NCI-H1694 treated with DMSO at 0.1 percent for 48 hours (cell line): Measurements from ENCODE around the gene TGFBR3L.
"Not testable (repeated sequence)": the region's sequence is repeated elsewhere in the genome, so short reads cannot be mapped to it uniquely, and the experiment has no call there.

ENCODE experiments used
- DNase-seq: peaks from one replicate; lab custom pipeline; 2025; lab: John Stamatoyannopoulos, UW

TGFBR3L gene

DNA sequence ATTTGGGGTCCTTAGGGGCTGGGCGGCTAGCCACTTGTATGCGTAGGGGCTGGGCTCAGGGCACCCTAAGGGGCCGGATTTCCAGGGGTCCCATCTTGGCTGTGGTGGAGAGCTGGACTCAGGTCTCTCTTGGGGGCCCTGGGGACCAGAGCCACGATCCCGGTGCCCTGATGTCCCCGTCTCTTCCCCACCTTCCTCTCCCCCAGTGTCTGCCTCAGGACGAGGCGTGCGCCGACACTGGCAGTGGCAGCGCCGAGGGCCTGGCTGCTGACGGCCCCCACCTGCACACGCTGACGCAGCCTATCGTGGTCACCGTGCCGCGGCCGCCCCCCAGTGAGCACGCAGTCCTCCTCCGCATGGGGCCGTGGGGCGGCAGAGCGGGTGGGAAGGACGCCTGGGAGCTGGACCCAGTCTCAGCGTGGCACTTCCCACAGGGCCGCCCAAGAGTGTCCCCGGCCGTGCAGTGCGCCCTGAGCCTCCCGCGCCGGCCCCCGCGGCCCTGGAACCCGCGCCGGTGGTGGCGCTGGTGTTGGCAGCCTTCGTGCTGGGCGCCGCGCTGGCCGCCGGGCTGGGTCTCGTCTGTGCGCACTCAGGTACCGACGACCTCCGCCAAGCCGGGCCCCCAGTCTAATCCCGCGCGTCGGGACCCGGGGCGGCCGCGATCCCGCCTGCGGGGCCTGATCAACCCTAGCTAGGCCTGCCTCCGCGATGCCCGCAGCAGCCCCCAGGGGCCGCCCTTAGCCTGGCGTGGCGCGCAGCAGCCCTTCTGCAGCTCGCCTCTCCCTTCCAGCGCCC, 2.8 kb downstream of the TGFBR3L start:
- DNase-seq: peak; percentile 40

DNA sequence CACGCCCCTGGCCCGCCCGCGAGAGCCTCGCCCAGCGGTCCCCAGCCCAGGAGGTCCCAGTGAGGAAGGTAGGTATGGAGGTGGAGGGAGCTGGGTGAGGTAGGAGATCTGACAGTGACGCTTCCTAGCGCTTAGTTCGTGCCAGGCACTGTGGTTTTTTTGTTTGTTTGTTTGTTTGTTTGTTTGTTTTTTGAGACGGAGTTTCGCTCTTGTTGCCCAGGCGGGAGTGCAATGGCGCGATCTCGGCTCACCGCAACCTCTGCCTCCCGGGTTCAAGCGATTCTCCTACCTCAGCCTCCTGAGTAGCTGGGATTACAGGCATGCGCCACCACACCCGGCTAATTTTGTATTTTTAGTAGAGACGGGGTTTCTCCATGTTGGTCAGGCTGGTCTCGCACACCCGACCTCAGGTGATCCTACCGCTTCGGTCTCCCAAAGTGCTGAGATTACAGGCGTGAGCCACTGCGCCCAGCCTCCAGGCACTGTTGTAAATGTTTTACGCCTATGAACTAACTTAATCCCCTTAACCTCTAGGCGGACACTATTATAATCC, 3.5 kb downstream of the TGFBR3L start:
- DNase-seq: not testable (repeated sequence)

DNA sequence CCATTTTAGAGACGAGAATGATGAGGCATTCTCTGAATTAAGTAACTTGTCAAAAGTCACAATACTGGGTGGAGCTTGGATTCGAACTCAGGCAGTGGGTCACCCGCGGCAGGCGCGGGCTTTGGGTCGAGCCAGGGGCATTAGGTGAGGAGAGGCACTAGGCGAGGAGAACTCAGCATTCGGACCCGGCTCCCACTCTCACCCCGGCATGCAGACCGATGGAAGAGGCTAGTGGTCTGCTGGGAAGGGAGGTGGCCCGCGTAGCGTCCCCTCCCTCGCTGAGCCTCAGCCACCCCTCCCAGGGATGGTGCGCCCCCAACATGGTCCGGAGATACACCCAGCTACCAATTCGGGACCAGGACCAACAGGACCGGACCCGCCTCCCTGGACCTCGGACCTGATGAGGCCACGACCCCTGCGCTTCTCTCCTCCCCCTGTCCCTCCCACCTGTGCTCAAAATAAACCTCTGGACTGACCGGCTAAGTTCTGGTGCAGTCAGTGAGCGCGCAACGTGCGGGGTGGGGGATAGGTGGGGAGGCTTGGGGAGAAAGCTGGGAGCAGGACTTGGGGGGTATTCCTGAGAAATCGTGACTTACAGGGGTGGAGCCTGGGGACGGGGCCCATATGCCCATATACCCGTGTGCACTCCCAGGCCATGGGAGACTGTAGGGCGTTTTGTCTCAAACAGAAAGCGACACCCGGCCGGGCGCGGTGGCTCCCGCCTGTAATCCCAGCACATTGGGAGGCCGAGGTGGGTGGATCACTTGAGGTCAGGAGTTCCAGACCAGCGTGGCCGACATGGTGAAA, 4.2 kb downstream of the TGFBR3L start:
- DNase-seq: no peak

DNA sequence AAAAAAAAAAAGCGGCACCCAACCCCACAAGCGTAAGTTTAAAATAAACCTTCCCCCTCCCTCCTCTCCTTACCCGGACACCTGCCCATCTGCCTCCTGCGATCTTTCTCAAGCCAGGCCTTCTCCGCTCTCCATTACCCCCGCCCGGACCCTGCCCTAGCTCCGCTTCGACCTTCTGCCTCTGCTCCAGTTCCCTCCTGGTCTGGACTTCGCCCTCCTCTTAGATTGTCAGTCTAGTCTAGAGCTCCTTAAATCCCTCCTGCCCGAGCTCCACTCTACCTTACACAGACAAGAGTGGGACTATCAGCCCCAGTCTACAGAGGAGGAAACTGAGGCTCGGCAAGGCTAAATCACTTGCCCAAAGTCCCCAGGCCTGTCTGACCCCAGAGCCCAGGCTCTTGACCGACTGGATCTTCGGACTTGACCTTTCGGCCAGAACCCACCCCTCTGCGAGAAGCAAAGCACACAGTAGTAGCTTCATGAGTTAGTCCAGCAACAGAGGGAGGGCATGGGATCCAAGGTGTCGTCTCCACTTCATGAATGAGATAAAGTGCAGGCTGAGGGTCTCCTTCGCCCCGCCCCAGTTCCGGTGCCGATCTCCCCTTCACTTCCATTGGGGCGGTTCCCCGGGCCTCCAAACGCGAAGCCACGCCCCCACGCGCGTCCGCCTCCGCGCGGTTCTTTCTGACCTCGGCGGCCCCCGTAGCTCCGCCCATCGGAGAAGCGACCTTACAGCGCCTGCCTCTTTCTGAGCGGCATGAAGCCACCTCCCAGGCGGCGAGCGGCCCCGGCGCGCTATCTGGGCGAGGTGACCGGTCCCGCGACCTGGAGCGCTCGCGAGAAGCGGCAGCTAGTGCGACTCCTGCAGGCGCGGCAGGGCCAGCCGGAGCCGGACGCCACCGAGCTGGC, 5.2 kb downstream of the TGFBR3L start, which contains the start of gene SNAPC2:
SNAPC2 (plus strand) TSS at position 729 of the 909 bp plus-strand sequence; CDS start at position 758, 29 bp downstream.
- DNase-seq: peak; percentile 80

DNA sequence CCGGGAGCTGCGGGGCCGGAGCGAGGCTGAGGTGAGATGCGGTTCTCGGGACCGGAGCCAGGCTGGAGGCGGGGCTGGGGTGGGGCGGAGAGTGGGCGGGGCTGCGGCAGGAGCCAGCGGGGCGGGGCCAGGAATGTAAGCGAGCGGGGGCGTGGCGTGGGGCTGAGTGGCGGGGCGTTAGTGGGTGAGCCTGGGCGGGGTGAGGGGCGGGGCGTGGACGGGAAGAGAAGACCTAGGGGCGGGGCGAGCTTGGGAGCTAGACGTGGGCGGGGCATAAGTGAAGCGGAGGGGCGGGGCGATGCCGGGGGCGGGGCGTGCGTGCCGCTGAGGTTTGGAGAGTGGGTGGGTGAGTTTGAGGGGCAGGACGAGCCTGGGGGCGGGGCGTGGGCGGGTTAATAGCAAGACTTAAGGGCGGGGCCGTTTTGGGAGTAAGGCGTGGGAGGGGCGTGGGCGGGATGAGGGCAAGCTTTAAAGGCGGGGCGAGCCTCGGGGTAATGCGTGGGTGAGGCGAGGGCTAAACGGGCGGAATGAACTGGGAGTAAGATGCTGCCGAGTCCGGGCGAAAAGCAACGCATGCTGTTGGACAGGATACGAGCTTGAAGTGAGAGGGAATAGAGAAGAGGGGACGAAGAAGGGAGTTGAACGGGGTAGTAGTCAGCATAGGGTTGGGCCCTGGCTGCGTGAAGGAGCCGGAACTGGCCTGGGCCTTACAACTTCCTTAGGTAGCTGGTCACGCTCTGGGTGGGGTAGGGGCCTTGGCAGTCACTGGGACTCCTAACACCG, 6.1 kb downstream of the TGFBR3L start:
- peak; percentile 82 for DNase-seq

DNA sequence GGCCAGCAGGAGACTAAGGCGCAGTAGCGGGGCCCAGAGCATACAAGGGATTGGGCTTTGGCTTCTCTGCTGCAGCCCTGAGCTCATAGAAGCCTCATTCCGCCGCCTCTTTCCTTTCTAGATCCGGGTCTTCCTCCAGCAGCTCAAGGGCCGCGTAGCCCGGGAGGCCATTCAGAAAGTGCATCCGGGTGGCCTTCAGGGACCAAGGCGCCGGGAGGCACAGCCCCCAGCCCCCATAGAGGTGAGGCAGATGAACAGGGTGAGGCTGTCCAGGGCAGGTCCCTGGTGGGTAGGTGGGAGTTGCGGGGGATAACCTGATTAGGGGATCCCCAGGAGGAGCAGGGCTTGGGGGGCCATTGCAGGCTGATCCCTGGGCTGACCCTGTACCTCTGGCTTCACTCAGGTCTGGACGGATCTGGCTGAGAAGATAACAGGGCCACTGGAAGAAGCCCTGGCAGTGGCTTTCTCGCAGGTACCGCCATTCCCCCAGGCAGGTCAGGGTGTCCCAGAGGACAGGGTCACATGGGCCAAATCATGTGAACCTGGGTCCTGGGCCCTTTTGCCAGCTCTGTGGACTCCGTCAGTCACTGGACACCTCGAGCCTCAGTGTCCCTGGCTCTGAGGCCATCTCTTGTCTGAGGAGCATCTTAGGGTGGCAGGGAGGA, 6.8 kb downstream of the TGFBR3L start:
- DNase-seq: no peak

DNA sequence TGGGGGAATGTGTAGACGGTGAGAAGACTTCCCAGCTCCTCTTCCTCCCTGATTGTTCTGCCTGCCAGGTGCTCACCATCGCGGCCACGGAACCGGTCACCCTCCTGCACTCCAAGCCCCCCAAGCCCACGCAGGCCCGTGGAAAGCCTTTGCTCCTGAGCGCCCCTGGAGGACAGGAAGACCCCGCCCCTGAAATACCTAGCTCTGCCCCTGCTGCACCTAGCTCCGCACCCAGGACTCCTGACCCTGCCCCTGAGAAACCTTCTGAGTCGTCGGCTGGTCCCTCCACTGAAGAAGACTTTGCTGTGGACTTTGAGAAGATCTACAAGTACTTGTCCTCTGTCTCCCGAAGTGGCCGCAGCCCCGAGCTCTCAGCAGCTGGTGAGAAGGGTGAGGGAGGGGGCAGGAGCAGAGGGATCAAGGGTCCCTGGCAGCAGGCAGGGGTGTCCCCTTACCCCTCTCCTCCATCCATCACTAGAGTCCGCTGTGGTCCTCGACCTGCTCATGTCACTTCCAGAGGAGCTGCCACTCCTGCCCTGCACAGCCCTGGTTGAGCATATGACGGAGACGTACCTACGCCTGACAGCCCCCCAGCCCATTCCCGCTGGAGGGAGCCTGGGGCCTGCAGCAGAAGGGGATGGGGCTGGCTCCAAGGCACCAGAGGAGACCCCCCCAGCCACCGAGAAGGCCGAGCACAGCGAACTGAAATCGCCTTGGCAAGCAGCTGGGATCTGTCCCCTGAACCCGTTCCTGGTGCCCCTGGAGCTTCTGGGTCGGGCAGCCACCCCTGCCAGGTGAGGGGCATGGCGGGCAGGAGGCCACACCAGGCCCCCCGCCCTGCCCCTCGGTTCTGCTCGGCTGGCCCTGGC, 7.6 kb downstream of the TGFBR3L start:
- no peak for DNase-seq

DNA sequence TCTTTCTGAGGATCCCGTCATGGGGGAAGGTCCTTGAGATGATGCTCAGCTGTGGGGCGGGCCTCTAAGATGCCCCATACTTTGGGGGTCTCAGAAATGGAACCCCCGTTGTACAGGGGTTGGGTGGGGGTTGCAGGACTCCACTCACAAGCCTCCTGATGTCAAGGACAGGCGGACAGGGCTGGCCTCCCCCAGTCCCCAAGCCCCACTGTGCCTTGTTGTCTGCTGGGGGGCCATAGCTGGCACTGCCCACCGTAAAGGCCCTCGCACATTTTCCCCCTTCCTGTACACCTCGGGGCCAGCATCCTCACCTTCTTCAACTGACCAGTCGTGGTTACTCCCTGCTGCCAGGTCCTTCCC, 8.2 kb downstream of the TGFBR3L start:
- DNase-seq: no peak

DNA sequence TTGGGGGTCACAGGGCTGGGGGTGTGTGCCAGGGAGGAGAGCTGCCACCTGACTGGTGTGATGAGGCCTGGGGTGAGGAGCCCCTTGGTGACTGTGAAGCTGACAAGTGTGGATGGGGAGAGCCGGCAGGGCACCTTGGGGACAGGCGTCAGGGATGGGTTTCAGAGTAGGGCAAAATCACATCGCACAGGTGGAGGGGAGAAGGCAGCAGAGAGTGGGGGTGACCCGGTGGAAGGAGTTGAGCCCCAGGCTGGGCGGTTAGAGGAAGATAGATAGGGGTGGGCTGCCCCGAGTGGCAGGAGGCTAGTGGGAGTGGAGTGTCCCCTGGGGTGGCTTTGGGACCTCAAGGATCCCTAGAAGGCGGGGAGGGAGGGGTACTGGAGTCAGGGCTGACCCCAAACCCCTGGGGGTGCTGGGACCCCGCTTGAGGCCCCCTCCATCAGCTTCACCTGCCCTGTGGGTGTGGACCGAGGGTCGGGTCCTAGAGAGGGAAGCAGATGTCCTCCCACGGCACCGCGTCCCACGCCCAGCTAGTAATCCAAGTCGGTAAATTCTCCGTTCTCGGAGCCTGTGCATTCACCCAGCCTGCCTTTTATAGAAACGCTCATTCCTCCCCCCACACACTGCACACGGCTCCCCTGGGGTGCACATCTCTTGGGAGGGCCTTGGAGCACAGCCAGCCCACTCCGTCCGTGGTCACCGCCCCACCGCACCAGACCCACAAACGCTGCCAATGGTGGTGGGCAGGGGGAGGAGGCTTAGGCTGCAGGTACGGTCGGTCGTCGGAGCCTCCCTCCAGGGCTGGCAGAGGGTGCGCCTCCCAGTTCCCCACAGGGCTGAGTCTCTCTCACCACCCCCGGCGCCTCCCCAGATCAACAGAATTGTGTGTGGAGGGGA, 8.9 kb downstream of the TGFBR3L start:
- DNase-seq: no peak

DNA sequence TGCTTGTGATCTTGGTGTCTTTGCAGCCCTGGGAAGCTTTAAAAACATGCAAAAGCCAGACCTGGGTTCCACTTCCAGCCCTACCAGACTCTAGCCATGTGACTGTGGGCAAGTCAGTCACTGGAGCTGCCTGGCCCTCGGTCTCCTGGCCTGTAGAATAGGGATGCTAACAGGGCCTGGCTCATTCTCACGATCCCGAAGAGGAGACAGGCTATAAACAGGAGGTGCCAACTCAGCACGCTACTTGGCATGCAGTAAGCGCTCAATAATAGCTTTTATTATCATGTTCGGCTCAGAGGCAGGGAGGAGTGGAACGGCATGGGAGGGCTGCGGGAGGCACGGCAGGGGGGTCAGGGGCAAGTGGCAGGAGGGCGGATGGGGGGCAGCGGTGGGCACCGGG, 9.6 kb downstream of the TGFBR3L start:
- DNase-seq: no peak

DNA sequence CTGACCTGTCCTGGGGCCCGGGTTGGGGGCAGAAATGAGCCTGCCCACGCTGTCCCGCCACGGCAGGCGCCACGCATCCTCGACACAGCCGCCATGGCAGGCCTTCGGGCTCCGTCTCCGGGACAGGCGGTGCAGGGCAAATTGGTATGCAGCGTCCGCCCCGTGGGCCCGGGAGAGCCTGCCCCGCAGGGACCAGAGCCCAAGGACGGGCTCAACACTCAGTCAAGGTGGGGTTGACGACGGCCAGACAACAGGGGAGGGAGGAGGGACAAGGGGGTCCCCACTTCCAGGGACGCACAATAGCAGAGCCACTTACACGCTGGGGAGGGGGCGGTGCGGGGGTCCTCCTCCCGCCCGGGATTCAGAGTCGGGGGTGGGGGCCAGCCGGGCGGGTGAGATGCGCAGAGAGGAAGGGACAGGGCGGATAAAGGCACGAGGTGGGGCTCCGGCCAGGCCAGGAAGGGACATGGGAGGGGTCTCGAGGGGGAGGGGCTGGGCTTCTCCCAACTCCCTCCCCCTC, 10.1 kb downstream of the TGFBR3L start:
- no peak for DNase-seq

DNA sequence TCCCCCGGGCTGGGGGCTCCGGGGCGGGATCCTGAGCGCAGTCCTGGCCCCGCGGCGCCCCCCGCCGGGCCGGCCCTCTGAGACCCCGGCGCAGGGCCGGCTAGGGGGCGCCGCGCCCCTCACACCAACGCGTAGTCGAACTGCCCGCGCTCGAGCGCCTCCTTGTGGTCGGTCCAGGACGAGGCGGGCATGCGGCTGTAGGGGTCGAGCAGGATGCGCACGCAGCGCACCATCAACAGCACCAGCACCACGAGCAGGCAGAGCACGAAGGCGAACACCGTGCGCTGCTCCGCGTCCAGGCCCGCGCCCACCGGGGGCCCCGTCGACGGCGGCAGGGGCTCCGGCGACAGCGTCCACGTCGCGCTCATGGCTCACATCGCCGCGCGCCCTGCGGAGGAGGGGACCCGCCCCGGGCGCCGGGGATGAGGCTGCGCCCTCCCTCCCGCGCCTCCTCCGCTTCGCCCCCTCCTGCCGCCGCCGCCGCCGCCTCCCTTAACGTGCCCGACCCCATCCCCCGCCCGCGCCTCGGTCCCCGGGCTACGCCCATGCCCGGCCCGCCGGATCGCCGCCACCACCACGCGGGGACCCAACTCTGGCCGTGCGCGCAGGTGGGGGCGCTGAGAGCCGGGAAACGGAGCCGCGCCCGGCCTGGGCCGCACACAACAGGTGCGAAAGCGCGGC, 10.7 kb downstream of the TGFBR3L start:
- DNase-seq: peak; percentile 51

DNA sequence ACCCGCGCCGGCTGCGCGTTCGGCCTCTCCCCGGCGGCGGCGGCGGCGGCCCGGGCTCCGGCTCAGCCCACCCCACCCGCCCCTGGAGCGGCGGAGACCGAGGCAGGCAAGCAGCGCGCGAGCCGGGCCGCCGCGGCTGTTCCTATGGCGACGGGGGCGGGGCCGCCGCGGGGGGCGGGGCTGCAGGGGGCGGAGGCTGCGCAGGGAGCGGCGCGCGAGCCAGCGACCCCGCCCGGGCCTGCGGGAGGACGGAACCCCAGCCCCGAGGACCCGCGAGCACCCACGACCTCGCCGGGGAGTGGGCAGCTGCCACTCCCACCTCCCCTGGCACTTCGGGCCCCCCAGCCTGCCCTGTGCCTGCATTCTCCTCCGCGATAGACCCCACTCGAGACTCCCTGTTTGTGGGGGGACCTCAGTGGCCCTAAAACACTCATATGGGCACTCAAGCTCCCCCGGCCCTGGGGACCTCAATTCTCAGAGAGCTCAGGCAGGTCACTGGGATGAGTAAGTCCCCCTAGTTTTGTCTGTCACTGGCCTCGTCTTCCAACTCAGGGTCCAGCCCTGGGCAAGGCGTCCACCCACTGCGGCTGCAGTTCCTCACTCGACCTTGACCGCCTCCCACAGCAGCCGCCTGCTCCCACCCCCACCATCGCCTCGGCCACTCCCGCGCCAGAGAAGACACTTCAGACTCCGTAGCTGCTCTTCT, 11.5 kb downstream of the TGFBR3L start, which contains the start of gene CTXN1:
CTXN1 (minus strand) TSS at position 115 of the 706 bp plus-strand sequence. CDS start 597 bp downstream, outside the sequence.
- no peak for DNase-seq

DNA sequence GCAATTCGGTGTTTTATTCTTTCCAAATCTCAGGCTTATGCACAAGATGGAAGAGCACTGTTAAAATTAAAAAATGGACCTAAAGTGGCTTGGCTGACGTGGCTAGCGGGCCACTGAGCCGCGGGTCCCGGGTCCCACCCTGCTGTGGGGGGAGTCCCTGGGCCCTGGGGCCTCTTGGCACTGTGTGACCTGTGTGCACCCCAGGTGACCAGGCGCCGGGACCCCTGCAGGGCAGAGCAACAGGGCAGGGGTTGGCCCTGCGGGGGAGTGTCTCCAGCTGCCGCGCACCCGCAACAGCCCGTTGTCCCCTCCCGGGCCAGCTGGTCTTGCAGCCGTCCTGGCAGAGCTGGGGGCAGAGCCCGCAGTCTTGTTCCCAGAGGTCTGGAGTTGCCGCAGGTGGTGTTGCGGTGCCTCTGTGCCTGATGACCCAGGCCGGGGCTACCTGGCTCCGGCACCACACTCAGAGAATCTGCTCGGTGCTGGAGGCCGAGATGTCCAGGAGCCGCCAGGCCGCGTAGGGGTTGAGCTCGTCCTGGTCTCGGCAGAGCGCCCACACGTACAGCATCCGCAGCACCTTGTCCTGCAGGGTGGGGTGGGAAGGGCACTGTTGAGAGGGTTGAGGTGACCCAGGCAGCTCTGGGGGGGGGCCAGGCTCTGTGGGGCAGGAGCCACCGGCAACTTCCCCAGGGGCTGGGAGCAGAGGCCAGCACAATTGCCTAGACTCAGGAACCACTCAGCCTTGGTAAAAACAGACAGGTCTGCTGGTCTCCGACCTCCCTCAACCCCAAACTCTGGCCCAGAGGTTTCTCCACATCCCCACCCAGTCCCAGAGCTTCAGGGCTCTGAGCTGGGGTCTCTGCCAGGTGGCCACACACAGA, 12.3 kb downstream of the TGFBR3L start:
- no peak for DNase-seq

DNA sequence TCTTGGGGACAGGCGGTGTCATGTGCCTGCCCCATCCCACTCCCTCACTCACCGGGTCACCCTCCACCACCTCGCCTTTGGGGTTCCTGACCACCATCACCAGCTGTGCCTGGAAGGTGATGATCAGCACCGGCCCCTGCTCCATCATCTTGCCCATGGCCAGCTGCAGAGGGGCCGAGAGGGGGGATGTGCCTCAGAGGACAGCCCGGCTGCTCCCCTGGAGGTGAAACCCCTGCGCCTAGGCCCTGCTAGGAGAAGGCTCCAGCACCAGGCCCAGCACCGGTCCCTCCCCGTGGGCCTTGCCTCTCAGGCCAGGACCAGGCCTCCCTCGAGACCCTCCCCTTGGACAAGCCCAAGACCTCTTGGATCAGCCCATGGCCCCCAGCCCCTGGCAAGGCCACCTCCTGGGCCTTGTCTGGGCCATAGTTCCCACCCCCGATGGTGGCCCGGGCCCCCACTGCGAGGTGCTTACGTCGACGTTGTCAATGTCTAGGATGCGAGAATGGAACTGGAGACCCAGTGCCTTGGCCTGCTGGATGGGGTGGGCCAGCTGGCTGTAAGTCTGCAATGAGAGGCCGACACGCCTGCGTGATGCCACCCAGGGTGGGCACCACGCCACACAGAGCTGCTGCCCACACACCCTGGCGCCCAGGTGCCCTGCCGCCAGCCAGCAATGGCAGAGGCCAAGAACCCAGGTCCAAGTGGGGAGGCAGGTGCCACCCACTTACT, 13.1 kb downstream of the TGFBR3L start:
- no peak for DNase-seq
